SU-DHL-6 (cell line): Measurements from ENCODE around the gene LELP1.
"Not testable (repeated sequence)": the region's sequence is repeated elsewhere in the genome, so short reads cannot be mapped to it uniquely, and the experiment has no call there.

Source experiments
- H2AFZ ChIP-seq: fragments of 200-600 bp; sonication (generic); 2 replicates; pipeline ENCODE4 v1.6.1; 2014; ENCODE audit warnings: low read depth, mild to moderate bottlenecking, moderate library complexity, mixed read lengths, antibody characterized with exemption, low read length; ENCODE audit not compliant: severe bottlenecking
- H3F3A ChIP-seq: fragments of 200-600 bp; shearing (Covaris generic); 2 replicates; pipeline ENCODE4 v1.6.0; 2016; ENCODE audit warnings: antibody characterized with exemption, mild to moderate bottlenecking; ENCODE audit not compliant: insufficient read depth
- H3K27ac ChIP-seq: fragments of 200-600 bp; sonication (generic); 2 replicates; pipeline ENCODE4 v1.5.1; 2016; ENCODE audit warnings: low read depth, mild to moderate bottlenecking, low read length, moderate library complexity, mixed read lengths
- H3K27me3 ChIP-seq: fragments of 200-600 bp; sonication (generic), shearing (Covaris generic); 2 replicates; pipeline ENCODE4 v1.6.0; 2014; ENCODE audit warnings: mild to moderate bottlenecking, low read length
- H3K36me3 ChIP-seq: fragments of 200-600 bp; sonication (generic); 2 replicates; pipeline ENCODE4 v1.6.1; 2014; ENCODE audit warnings: mild to moderate bottlenecking, low read length, mixed read lengths
- H3K4me2 ChIP-seq: fragments of 300-600, 200-600 bp; shearing (Covaris generic), sonication (generic); 2 replicates; pipeline ENCODE4 v1.6.0; 2014; ENCODE audit warnings: low read length, low read depth, mild to moderate bottlenecking; ENCODE audit not compliant: poor library complexity, severe bottlenecking
- H3K4me3 ChIP-seq: fragments of 200-600 bp; sonication (generic); 2 replicates; pipeline ENCODE4 v1.5.1; 2014; ENCODE audit warnings: antibody characterized with exemption, low read length, mild to moderate bottlenecking, mixed read lengths; ENCODE audit not compliant: insufficient read depth, poor library complexity, severe bottlenecking
- H3K79me2 ChIP-seq: fragments of 200-600 bp; sonication (generic); 2 replicates; pipeline ENCODE4 v1.6.1; 2014; ENCODE audit warnings: mild to moderate bottlenecking, low read length, moderate library complexity; ENCODE audit not compliant: insufficient read depth
- H3K9ac ChIP-seq: fragments of 200-600 bp; sonication (generic); 2 replicates; pipeline ENCODE4 v1.7.0; 2014; ENCODE audit warnings: mild to moderate bottlenecking, low read length
- H3K9me2 ChIP-seq: fragments of 200-600 bp; sonication (generic); replicated peaks from 2 replicates; pipeline ENCODE4 v1.6.1; 2014; ENCODE audit warnings: low read length; ENCODE audit not compliant: insufficient read depth
- H3K9me3 ChIP-seq: fragments of 200-600 bp; sonication (generic); 2 replicates; pipeline ENCODE4 v1.6.1; 2014; ENCODE audit warnings: low read length, mixed read lengths; ENCODE audit not compliant: insufficient read depth
- H4K20me1 ChIP-seq: fragments of 200-600 bp; sonication (generic); 2 replicates; pipeline ENCODE4 v1.6.1; 2014; ENCODE audit warnings: low read depth, mild to moderate bottlenecking, antibody characterized with exemption, low read length, moderate library complexity, mixed read lengths
- EZH2phosphoT487 ChIP-seq: fragments of 200-600 bp; sonication (generic), shearing (Covaris generic); conservative IDR thresholded peaks from 2 replicates; pipeline ENCODE4 v1.6.1; 2018; ENCODE audit warnings: mild to moderate bottlenecking, antibody characterized with exemption, low read length, moderate library complexity, mixed read lengths
- TF ChIP-seq, protein P1 (sequence below): fragments of 200-600 bp; sonication (generic); IDR thresholded peaks from one replicate; pipeline ENCODE4 v1.5.1; 2017; ENCODE audit warnings: antibody characterized with exemption, mild to moderate bottlenecking, low read length, moderate library complexity; ENCODE audit not compliant: insufficient read depth, poor library complexity, severe bottlenecking

The LELP1 gene

GRCh38 chr1:153227810-153228209 is 24.6 kb downstream of the LELP1 start:
- no peaks in the 10 kb centered on the region for H3K27me3 ChIP-seq
- TF ChIP-seq, protein P1, sequence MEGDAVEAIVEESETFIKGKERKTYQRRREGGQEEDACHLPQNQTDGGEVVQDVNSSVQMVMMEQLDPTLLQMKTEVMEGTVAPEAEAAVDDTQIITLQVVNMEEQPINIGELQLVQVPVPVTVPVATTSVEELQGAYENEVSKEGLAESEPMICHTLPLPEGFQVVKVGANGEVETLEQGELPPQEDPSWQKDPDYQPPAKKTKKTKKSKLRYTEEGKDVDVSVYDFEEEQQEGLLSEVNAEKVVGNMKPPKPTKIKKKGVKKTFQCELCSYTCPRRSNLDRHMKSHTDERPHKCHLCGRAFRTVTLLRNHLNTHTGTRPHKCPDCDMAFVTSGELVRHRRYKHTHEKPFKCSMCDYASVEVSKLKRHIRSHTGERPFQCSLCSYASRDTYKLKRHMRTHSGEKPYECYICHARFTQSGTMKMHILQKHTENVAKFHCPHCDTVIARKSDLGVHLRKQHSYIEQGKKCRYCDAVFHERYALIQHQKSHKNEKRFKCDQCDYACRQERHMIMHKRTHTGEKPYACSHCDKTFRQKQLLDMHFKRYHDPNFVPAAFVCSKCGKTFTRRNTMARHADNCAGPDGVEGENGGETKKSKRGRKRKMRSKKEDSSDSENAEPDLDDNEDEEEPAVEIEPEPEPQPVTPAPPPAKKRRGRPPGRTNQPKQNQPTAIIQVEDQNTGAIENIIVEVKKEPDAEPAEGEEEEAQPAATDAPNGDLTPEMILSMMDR, result no peak
- TF ChIP-seq EZH2phosphoT487, result no peak

GRCh38 chr1:153228491-153228890 is 25.3 kb downstream of the LELP1 start:
- no peaks in the 10 kb centered on the region for H3K79me2 ChIP-seq
- TF ChIP-seq, protein P1, result no peak
- no peak for TF ChIP-seq EZH2phosphoT487
- no peaks in the 10 kb centered on the region for H3K27me3 ChIP-seq
- H3K9me3 ChIP-seq, result no peaks in the 10 kb centered on the region
- no peak overlapping the region for H3K4me3 ChIP-seq
- H3K27ac ChIP-seq, result no peak overlapping the region
- no peak overlapping the region for H2AFZ ChIP-seq
- H3K36me3 ChIP-seq, result no peaks in the 10 kb centered on the region
- H4K20me1 ChIP-seq, result no peaks in the 10 kb centered on the region
- no peaks in the 10 kb centered on the region for H3F3A ChIP-seq
- no peak overlapping the region for H3K4me2 ChIP-seq
- H3K9ac ChIP-seq, result no peak overlapping the region
- no peaks in the 10 kb centered on the region for H3K9me2 ChIP-seq

More at GRCh38 chr1:153227810-153228209, 24.6 kb downstream of the LELP1 start:
- Histone ChIP-seq H4K20me1 (no peaks in the 10 kb centered on the region), H3K27ac (no peak overlapping the region), H3K9me3 (no peaks in the 10 kb centered on the region), H3K9me2 (no peaks in the 10 kb centered on the region), H3K36me3 (no peaks in the 10 kb centered on the region), H3F3A (no peaks in the 10 kb centered on the region), H2AFZ (no peak overlapping the region), H3K79me2 (no peaks in the 10 kb centered on the region), H3K4me3 (no peak overlapping the region), H3K4me2 (no peak overlapping the region), H3K9ac (no peak overlapping the region)

GRCh38 chr1:153229076-153229829 is 26.0 kb downstream of the LELP1 start:
- H3K79me2 ChIP-seq, H4K20me1 ChIP-seq, H3K9ac ChIP-seq, H3K9me3 ChIP-seq, H3K27me3 ChIP-seq, H3K36me3 ChIP-seq, H3F3A ChIP-seq, H2AFZ ChIP-seq, H3K9me2 ChIP-seq, H3K4me3 ChIP-seq, H3K27ac ChIP-seq, H3K4me2 ChIP-seq: not testable (repeated sequence)
- TF ChIP-seq, protein P1, result peak; percentile 57
